ENCODE results near the gene MMP24OS.

MMP24OS gene

DNA sequence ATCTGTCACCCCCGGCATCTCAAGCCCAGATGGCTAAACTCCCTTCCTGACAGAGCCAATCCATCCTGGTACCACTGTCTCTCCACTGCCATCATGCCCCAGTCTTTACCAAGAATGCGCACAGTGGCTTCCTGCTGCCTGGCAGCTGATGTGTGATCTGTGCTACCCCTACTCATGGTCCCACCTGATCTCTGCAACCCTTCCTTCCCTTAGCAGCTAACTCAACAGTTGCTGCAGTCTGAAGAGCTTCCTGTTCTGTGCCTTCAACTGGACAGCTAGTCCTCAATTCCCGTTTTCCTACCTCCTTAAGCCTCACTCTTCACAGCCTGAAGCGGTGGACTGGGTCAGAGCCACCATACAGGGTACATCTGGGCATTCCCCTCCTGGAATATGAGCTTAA lies 21.9 kb upstream of the MMP24OS start:
- TF ChIP-seq CTCF (IDR thresholded peaks at IDR 0.05; ENCODE audit: borderline replicate concordance, insufficient read depth, low read depth, low read length) = no peak

GRCh38 chr20:35298264-35298663 lies 20.3 kb upstream of the MMP24OS start:
- no peak overlapping the region for H3K4me3 ChIP-seq (ENCODE audit: low read depth, low read length)
- TF ChIP-seq CTCF (IDR thresholded peaks at IDR 0.05; ENCODE audit: borderline replicate concordance, insufficient read depth, low read depth, low read length) = no peak

More for the DNA sequence above, 21.9 kb upstream of the MMP24OS start:
- H3K4me3 ChIP-seq (ENCODE audit: low read depth, low read length) = no peak overlapping the region

DNA sequence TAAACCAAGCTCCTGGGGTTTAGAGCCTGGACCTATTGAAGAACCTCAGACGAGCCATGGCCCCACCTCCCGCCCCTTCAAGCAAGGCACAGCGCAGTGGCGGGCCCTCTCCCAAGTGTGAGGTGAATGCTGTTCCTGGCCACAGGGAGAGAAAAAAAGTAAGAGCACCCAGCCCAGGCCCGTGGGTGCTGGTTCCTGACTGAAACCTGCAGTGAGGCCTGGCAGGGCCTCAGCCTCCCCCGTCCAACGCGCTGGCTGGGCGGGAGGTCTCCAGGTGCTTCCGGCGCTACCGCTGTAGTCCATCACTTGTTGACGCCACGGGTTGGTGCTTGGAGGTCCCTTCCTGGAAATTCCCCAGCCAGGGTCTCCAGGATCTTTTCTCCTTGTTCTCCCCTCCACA lies 19.8 kb upstream of the MMP24OS start:
- no peak for TF ChIP-seq CTCF (IDR thresholded peaks at IDR 0.05; ENCODE audit: borderline replicate concordance, insufficient read depth, low read depth, low read length)
- no peak overlapping the region for H3K4me3 ChIP-seq (ENCODE audit: low read depth, low read length)

DNA sequence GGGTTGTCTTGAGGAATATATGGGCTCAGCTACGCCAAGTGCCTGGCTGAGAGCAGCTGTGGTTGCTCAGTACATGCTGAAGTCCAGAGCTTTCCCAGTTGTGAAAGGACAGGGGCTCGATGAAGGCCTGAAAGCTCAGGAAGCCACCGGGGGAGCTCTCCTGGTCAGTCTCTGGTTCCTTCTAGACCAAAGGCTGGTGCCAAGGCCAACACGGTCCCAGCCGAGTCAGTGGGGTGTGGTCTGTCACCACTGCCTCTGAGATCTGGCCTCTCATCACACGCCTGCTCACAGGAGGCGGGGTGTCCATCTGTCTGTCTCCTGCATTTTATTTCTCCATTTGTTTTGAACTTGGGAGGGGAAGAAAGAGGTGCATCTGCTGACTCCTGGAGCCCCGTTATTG lies 19.2 kb upstream of the MMP24OS start:
- TF ChIP-seq CTCF (IDR thresholded peaks at IDR 0.05; ENCODE audit: borderline replicate concordance, insufficient read depth, low read depth, low read length) = no peak

GRCh38 chr20:35296101-35296554 lies 18.2 kb upstream of the MMP24OS start:
- TF ChIP-seq CTCF (IDR thresholded peaks at IDR 0.05; ENCODE audit: borderline replicate concordance, insufficient read depth, low read depth, low read length) = no peak
- no peak overlapping the region for H3K4me3 ChIP-seq (ENCODE audit: low read depth, low read length)

More for the DNA sequence above, 19.2 kb upstream of the MMP24OS start:
- H3K4me3 ChIP-seq (ENCODE audit: low read depth, low read length) = no peak overlapping the region

DNA sequence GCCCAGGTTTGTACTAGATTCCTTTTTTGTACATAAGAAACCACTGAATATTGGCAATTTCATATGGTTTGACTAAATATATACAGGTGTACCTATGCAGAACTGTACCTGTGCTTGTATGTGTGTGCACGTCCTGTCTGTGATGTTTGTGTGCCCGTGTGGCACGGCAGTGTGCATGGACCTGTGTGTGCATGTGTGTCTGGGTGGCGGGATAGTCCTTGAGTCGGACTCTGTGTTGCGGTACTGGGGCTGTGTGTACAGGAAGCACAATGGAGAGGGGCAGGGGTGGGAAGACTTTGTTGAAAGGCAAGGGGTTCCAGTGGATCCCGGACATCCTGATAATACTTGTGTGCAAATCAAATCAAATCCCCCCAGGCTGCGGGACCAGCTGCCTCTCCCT lies 17.8 kb upstream of the MMP24OS start:
- no peak overlapping the region for H3K4me3 ChIP-seq (ENCODE audit: low read depth, low read length)
- no peak for TF ChIP-seq CTCF (IDR thresholded peaks at IDR 0.05; ENCODE audit: borderline replicate concordance, insufficient read depth, low read depth, low read length)

DNA sequence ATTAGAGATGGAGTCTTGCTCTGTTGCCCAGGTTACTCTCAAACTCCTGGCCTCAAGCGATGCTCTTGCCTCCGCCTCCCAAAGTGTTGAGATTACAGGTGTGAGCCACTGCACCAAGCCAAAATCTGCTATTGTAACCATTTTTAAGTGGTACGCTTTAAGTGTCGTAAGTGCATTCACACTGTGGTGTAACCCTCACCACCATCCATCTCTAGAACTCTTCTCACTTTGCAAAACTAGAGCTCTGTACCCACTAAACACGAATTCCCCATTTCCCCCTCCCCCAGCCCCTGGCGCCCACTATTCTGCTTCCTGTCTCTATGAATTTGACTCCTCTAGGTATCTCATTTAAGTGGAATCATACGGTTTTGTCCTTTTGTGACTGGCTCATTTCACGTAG lies 17.1 kb upstream of the MMP24OS start:
- TF ChIP-seq CTCF (IDR thresholded peaks at IDR 0.05; ENCODE audit: borderline replicate concordance, insufficient read depth, low read depth, low read length) = no peak
- H3K4me3 ChIP-seq (ENCODE audit: low read depth, low read length) = no peak overlapping the region
